Astrocyte of the cerebellum (primary cell): ENCODE data around the gene IL13RA1.
"Not testable (repeated sequence)": the region's sequence is repeated elsewhere in the genome, so short reads cannot be mapped to it uniquely, and the experiment has no call there.

ENCODE experiments used
- DNase-seq: peaks from one replicate; pipeline ENCODE4 v3.0.0-alpha.2; 2011; ENCODE audit warnings: low read depth
- H3K4me3 ChIP-seq: 2 replicates; pipeline ENCODE4 v1.5.1; 2011; ENCODE audit warnings: mild to moderate bottlenecking, low read depth, low read length, moderate library complexity
- CTCF ChIP-seq: IDR thresholded peaks from 2 replicates; pipeline ENCODE4 v1.5.1; 2012; ENCODE audit warnings: low read length, low read depth, moderate library complexity, mild to moderate bottlenecking; ENCODE audit errors: missing control alignments
- in situ Hi-C: cut with HindIII; loops from 2 replicates; pipeline ENCODE4 v1.10.0; 2017; ENCODE audit warnings: low sequenced_read_pairs

IL13RA1 gene

GRCh38 chrX:118780911-118781310 lies 53.5 kb downstream of the IL13RA1 start:
- no peak overlapping the region for H3K4me3 ChIP-seq
- no peak for TF ChIP-seq CTCF
- in situ Hi-C loops: no loop called here
- peak; percentile 8 for DNase-seq

DNA sequence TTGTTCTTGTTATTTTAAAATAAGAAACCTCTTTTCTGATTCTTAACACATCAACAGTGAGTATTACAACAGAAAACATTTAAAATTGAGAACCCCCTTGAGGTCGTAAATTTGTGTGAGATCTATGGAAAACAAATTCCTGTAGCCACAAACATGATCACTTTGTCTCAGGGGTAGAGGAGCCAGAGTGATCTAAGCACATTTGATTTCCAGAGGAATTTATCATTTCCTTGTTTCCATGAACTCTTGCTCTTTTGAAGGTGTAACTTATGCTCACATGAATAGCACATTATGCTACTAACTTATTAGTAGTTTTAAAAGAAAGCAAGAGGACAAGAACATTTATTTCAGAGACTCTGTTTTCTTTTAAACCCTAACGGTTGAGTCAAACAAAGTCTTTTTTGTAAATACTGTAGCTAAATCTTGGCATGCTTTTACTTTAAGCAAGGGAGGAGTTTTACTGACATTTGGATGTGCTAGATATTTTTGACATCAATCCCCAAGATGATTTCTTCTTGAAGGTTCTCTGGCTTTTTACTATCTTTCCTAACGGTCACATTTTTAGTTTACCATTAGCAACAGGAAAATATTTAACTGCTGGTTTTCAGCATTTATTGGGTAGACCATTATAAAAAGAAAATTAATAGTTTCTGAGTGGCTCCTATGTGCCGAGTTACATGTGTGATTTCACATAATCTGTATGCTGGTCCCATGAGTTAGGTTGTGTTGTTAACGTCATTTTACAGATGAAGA lies 68.3 kb downstream of the IL13RA1 start:
- in situ Hi-C loops: no loop called here
- TF ChIP-seq CTCF: no peak
- no peak for DNase-seq
- H3K4me3 ChIP-seq: no peak overlapping the region

DNA sequence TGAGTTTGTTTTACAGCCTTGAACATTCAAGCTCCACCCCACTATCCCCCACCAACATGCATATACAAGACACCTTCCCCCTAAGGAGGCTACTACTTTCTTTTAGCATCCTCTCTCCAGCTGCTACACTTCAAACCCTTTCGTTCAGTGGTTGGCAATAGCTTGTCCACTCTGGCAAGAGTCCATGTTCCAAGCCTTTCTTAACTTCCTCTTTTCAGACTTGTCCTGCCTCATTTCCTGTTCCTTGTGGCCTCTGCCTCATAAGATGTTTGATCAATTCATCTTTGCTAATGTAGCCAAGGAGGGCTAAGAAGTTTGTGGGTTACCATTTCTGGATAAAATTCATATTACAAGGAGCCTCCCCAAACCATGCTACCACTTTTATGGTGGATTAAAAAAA lies 75.5 kb downstream of the IL13RA1 start:
- in situ Hi-C loops: no loop called here
- no peak for TF ChIP-seq CTCF
- DNase-seq: no peak
- H3K4me3 ChIP-seq: no peak overlapping the region

GRCh38 chrX:118807151-118808017 lies 80.0 kb downstream of the IL13RA1 start:
- no peak overlapping the region for H3K4me3 ChIP-seq
- TF ChIP-seq CTCF: peak; percentile 67
- in situ Hi-C loops: no loop called here
- DNase-seq: peak; percentile 12

- in situ Hi-C loops, H3K4me3 ChIP-seq, DNase-seq: not testable (repeated sequence)
Observed at GRCh38 chrX:118817257-118817656, 89.9 kb downstream of the IL13RA1 start.

DNA sequence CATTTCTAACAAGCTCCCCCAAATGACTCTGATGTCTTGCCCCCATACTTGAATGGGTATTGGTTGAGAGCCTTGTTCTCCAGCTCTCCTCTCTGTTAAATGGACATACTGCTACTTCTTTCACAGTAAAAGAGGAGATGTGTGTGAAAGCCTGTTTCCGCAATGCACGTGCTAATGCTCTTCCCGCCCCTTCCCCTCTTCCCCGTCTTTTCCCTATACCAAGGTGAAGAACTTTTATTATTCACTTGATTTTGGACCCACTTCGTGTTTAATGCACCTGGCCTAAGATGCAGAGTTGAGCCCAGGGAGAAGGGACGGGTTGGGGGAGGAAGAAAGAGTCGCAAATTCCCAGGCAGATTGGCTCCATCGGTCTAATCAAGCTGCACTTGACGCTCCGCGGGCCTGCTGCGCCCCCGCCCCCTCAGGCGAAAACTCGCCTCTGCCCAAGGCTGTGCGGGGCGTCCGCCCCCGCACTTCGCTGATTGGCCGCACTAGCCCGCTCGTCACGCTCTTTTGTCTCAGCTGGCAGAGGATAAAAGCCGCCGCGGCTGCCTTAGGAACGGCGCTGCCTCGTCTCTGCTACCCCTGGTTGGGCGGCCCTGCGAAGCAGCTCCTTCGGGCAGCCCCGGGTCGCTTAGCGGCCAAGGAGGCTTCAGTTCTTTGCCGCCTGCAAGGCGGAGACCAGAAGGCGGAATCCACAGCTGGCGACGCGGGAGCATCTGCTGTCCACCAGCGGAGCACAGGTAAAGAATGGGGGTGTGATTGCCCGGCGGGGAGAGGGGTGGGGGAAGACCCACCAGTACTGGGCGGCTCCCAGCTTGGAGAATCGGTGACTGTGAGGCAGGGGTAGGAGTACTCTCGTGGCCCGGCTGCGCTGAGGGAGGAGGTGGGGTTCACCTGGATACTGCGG lies 96.1 kb downstream of the IL13RA1 start, which contains the start of gene ZCCHC12:
Gene ZCCHC12, plus strand, starts transcription at position 562 of the 910 bp plus-strand sequence. CDS start 1,421 bp downstream, outside the sequence.
- TF ChIP-seq CTCF: no peak
- peak; percentile 28 for DNase-seq
- in situ Hi-C loops: no loop called here
- peak within 1 kb of the TSS; percentile 31 for H3K4me3 ChIP-seq
